Suprapubic skin (tissue), 3 donors: Measurements from ENCODE around the gene CDH13.

ENCODE experiments used
- CTCF ChIP-seq, 2 donors: fragments of 200-600 bp in 1 of 2; fragments of 450-650 bp in 1 of 2; sonication (generic) in 1 of 2; IDR thresholded peaks; one replicate each; pipeline ENCODE4 v1.5.1; 2016 to 2019; ENCODE audit warnings: antibody characterized with exemption in 2 of 2, mild to moderate bottlenecking in 1 of 2, moderate library complexity in 1 of 2
- POLR2A ChIP-seq, 2 donors: fragments of 450-650 bp; IDR thresholded peaks; one replicate each; pipeline ENCODE4 v1.6.1; 2017; ENCODE audit warnings: antibody characterized with exemption in 2 of 2, mild to moderate bottlenecking in 2 of 2, moderate library complexity in 2 of 2

- TF ChIP-seq CTCF (IDR thresholded peaks at IDR 0.05) (no peak), POLR2A (IDR thresholded peaks at IDR 0.05) (no peak)
Measured at GRCh38 chr16:82967424-82967823, 340.7 kb downstream of the CDH13 start.
